Vagina (tissue), 2 donors: Measurements from ENCODE around the gene NDUFA6.

Experiments used
- CTCF ChIP-seq, 3 experiments: fragments of 450-650 bp in 2 of 3; fragments of 200-600 bp in 1 of 3; sonication (generic) in 1 of 3; IDR thresholded peaks; one replicate each; pipeline ENCODE4 v1.5.1; 2017 to 2019; ENCODE audit warnings: antibody characterized with exemption in 3 of 3, mild to moderate bottlenecking in 2 of 3, moderate library complexity in 2 of 3
- POLR2AphosphoS5 ChIP-seq, 2 donors: sonication (generic); formaldehyde crosslinking; IDR thresholded peaks; one replicate each; pipeline ENCODE4 v1.9.0; 2017; ENCODE audit warnings: antibody characterized with exemption in 2 of 2, mild to moderate bottlenecking in 2 of 2, low read depth in 1 of 2; ENCODE audit not compliant: insufficient read depth in 1 of 2

GRCh38 chr22:42062506-42063170 is 27.9 kb downstream of the NDUFA6 start:
- TF ChIP-seq POLR2AphosphoS5 (IDR thresholded peaks at IDR 0.05; ENCODE audit: insufficient read depth in 1 of 2, low read depth in 1 of 2): no peak
- TF ChIP-seq CTCF (IDR thresholded peaks at IDR 0.05): no peak
